Measurements from ENCODE around the gene GOLGA3. TPM values are rescaled to one million over a fixed set of nuclear protein-coding genes. Genes with fewer than 3 reads are reported as not detected.

Gene GOLGA3
- total RNA-seq, 1 experiment from 2014 or later = 94.9 TPM

DNA sequence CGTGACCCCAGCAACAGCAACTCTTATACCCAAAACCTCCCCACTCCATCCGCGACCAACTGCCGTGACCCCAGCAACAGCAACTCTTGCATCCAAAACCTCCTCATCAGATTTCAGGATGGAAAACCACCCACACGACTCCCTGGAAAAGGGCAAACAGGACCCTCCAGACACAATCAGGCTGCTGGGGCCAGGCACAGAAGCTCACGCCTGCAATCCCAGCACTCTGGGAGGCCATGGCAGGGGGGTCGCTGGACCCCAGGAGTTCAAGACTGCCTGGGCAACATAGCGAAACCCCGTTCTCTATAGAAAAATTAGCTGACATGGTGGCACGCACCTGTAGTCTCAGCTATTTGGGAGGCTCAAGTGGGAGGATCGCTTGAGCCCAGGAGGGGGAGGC, 98.3 kb downstream of the GOLGA3 start:
- H3K4me3 Mint-ChIP-seq (ENCODE audit: unreplicated experiment) = no peak overlapping the region
- POLR2A ChIA-PET = interaction anchor here (1.5 kb wide), 1 partner anchor 20 kb away, joined by 3 read pairs; the partner anchor contains the start of gene PGAM5
- H3K36me3 Mint-ChIP-seq (ENCODE audit: insufficient read depth, unreplicated experiment) = peaks cover 94% of the 10 kb centered on the region
- intact Hi-C loops (cut with micrococcal nuclease) = no loop called here
- TF ChIP-seq, protein P1, sequence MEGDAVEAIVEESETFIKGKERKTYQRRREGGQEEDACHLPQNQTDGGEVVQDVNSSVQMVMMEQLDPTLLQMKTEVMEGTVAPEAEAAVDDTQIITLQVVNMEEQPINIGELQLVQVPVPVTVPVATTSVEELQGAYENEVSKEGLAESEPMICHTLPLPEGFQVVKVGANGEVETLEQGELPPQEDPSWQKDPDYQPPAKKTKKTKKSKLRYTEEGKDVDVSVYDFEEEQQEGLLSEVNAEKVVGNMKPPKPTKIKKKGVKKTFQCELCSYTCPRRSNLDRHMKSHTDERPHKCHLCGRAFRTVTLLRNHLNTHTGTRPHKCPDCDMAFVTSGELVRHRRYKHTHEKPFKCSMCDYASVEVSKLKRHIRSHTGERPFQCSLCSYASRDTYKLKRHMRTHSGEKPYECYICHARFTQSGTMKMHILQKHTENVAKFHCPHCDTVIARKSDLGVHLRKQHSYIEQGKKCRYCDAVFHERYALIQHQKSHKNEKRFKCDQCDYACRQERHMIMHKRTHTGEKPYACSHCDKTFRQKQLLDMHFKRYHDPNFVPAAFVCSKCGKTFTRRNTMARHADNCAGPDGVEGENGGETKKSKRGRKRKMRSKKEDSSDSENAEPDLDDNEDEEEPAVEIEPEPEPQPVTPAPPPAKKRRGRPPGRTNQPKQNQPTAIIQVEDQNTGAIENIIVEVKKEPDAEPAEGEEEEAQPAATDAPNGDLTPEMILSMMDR (IDR thresholded peaks at IDR 0.05; ENCODE audit: unreplicated experiment) = no peak
- no peaks in the 10 kb centered on the region for H3K9me3 Mint-ChIP-seq (ENCODE audit: unreplicated experiment)
- CTCF ChIA-PET = no interaction called here
- no peak overlapping the region for H3K27ac Mint-ChIP-seq (ENCODE audit: low read depth, unreplicated experiment)
- no TSS peak for BruUV-seq (replicated peaks)
- no peaks in the 10 kb centered on the region for H3K4me1 Mint-ChIP-seq (ENCODE audit: insufficient read depth, unreplicated experiment)
- no peak for DNase-seq (ENCODE audit: unreplicated experiment)
- no peaks in the 10 kb centered on the region for H3K27me3 Mint-ChIP-seq (ENCODE audit: insufficient read depth, unreplicated experiment)

DNA sequence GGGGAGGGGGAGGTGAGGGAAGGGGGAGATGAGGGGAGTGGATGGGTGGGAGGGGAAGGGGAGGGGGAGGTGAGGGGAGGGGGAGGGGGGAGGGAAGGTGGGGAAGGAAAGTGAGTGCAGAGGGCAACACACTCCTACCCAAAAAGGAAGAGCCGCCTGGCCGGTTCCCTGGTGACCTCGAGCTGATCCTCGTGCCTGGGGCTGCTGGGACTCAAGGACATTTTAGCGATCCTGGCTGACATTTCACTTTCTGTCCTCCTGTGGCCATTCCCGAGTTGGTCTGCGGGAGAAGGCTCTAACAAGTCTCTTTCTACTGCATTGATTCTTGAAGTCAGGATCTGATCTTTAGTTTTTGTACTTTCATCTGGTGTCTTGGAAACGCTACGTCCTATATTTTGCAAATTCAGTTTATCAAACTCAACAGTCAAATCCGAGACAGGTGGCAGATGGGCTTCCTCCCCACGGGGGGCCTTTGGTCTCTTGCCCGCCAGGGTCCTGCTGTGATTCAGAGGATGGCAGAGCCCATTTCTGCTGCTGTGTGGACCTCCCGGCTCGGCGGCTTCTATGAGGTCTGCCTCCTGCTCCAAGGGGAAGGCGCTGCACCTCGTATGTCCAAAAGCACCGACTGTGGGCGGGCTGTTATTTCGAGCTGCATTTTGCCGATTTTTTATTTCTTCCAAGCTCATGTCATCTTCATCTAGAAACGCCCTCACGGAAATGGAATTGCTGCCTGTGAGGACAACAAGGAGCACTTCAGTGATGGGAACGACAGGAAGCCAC, 98.9 kb downstream of the GOLGA3 start:
- intact Hi-C loops (cut with micrococcal nuclease) = no loop called here
- H3K27me3 Mint-ChIP-seq (ENCODE audit: insufficient read depth, unreplicated experiment) = no peaks in the 10 kb centered on the region
- TF ChIP-seq, protein P1 (IDR thresholded peaks at IDR 0.05; ENCODE audit: unreplicated experiment) = no peak
- BruUV-seq (replicated peaks) = no TSS peak
- DNase-seq (ENCODE audit: unreplicated experiment) = no peak
- ChIA-PET CTCF (no interaction called here), POLR2A (interaction anchor here (0.7 to 1.5 kb wide), 2 partner anchors 17 to 19 kb away, joined by 3 to 4 read pairs; partner anchors contain the start of gene PGAM5)
- H3K27ac Mint-ChIP-seq (ENCODE audit: low read depth, unreplicated experiment) = no peak overlapping the region
- H3K9me3 Mint-ChIP-seq (ENCODE audit: unreplicated experiment) = no peaks in the 10 kb centered on the region
- no peak overlapping the region for H3K4me3 Mint-ChIP-seq (ENCODE audit: unreplicated experiment)
- H3K4me1 Mint-ChIP-seq (ENCODE audit: insufficient read depth, unreplicated experiment) = no peaks in the 10 kb centered on the region
- H3K36me3 Mint-ChIP-seq (ENCODE audit: insufficient read depth, unreplicated experiment) = peaks cover 94% of the 10 kb centered on the region

DNA sequence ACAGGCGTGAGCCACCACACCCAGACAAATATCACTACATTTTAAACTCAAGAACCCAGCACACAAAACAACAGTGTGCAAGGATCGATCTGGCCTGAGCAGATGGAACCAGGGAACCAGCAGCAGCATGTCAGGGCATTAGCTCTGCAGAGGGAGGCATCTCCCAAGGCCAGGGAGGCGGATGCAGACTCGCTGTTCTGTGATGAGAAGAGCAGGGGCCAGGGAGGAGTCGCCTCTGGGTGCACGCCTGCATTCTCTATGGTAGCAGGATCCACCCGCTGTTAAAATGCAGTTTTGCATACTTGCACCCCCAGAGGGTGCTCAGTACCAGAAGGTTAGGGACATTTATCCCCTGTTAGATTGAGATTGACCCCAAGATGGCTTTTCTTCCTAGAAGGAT, 100.2 kb downstream of the GOLGA3 start:
- Mint-ChIP-seq H3K27ac (ENCODE audit: low read depth, unreplicated experiment) (no peak overlapping the region), H3K9me3 (ENCODE audit: unreplicated experiment) (no peaks in the 10 kb centered on the region), H3K4me1 (ENCODE audit: insufficient read depth, unreplicated experiment) (no peaks in the 10 kb centered on the region), H3K36me3 (ENCODE audit: insufficient read depth, unreplicated experiment) (peaks cover 94% of the 10 kb centered on the region), H3K27me3 (ENCODE audit: insufficient read depth, unreplicated experiment) (no peaks in the 10 kb centered on the region), H3K4me3 (ENCODE audit: unreplicated experiment) (no peak overlapping the region)
- no TSS peak for BruUV-seq (replicated peaks)
- CTCF ChIA-PET = no interaction called here
- POLR2A ChIA-PET = no interaction called here
- TF ChIP-seq, protein P1 (IDR thresholded peaks at IDR 0.05; ENCODE audit: unreplicated experiment) = no peak
- DNase-seq (ENCODE audit: unreplicated experiment) = no peak
- intact Hi-C loops (cut with micrococcal nuclease) = no loop called here

DNA sequence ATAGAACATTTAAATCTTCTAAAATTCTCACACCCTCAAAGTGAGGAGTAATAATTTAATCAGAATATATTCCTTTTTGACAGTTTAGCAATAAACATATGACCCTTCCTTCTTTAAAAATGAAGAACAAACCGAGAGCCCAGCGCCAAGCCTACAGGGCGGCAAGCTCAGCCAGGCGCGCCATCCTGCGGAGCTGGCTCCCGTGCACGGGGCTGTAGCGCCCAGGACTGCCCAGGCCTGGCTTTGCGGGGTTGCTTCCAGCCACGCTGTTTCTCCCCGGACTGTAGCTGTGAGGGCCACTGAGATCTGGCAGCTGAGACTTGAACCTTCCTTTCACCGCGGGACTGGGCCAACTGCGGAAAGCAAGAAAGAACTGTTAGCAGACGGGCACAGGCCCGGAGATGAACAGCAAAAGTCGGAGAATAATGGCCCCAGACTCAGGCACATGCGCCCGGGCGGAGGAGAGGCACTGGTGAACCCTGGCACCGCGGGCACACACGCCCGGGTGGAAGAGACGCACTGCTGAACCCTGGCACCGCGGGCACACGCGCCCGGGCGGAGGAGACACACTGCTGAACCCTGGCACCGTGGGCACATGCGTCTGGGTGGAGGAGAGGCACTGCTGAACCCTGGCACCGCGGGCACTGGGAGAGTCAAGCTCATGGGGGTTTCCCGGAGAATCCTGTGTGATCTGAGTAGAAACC, 101.4 kb downstream of the GOLGA3 start:
- H3K36me3 Mint-ChIP-seq (ENCODE audit: insufficient read depth, unreplicated experiment) = peaks cover 97% of the 10 kb centered on the region
- POLR2A ChIA-PET = interaction anchor here (1.4 kb wide), 1 partner anchor 17 kb away, joined by 6 read pairs; the partner anchor contains the start of gene PGAM5
- intact Hi-C loops (cut with micrococcal nuclease) = no loop called here
- no TSS peak for BruUV-seq (replicated peaks)
- TF ChIP-seq, protein P1 (IDR thresholded peaks at IDR 0.05; ENCODE audit: unreplicated experiment) = no peak
- H3K27ac Mint-ChIP-seq (ENCODE audit: low read depth, unreplicated experiment) = no peak overlapping the region
- CTCF ChIA-PET = no interaction called here
- no peaks in the 10 kb centered on the region for H3K4me1 Mint-ChIP-seq (ENCODE audit: insufficient read depth, unreplicated experiment)
- H3K9me3 Mint-ChIP-seq (ENCODE audit: unreplicated experiment) = no peaks in the 10 kb centered on the region
- H3K27me3 Mint-ChIP-seq (ENCODE audit: insufficient read depth, unreplicated experiment) = no peaks in the 10 kb centered on the region
- H3K4me3 Mint-ChIP-seq (ENCODE audit: unreplicated experiment) = no peak overlapping the region
- DNase-seq (ENCODE audit: unreplicated experiment) = no peak

Measured in MCF 10A (cell line).